GM12872 (cell line): ENCODE measurements around the gene ERMARD.

Experiments
- CTCF ChIP-seq: IDR thresholded peaks from 3 replicates; pipeline ENCODE4 v1.5.1; 2011; ENCODE audit warnings: low read depth, mild to moderate bottlenecking, low read length, moderate library complexity; ENCODE audit not compliant: insufficient read depth

ERMARD gene

GRCh38 chr6:169766232-169766631 is 14.8 kb downstream of the ERMARD start:
- TF ChIP-seq CTCF: no peak

GRCh38 chr6:169766921-169767736 is 15.7 kb downstream of the ERMARD start:
- TF ChIP-seq CTCF: no peak

- TF ChIP-seq CTCF: no peak
Measured at GRCh38 chr6:169774347-169774746, 22.9 kb downstream of the ERMARD start.

- TF ChIP-seq CTCF: no peak
Measured at GRCh38 chr6:169775321-169775720, 23.9 kb downstream of the ERMARD start.

- no peak for TF ChIP-seq CTCF
Measured at GRCh38 chr6:169776379-169776778, 25.0 kb downstream of the ERMARD start.

- no peak for TF ChIP-seq CTCF
Measured at GRCh38 chr6:169777896-169778295, 26.5 kb downstream of the ERMARD start.

GRCh38 chr6:169778646-169779045 is 27.2 kb downstream of the ERMARD start:
- no peak for TF ChIP-seq CTCF
